Transverse colon (tissue), 3 donors: ENCODE measurements around the gene PRKCD.

Experiments
- CTCF ChIP-seq, 5 experiments: fragments of 200-600 bp in 3 of 5; fragments of 450-650 bp in 2 of 5; sonication (generic) in 3 of 5; IDR thresholded peaks; 1 replicate in 2 of 5; 2 replicates in 3 of 5; pipeline ENCODE4 v1.5.1; 2016 to 2017; ENCODE audit warnings: antibody characterized with exemption in 5 of 5, inconsistent platforms in 3 of 5, mild to moderate bottlenecking in 2 of 5, moderate library complexity in 1 of 5
- POLR2A ChIP-seq: fragments of 450-650 bp; IDR thresholded peaks from one replicate; pipeline ENCODE4 v1.6.1; 2016; ENCODE audit warnings: antibody characterized with exemption, mild to moderate bottlenecking, moderate library complexity

GRCh38 chr3:53147903-53148400, 13.1 kb upstream of the PRKCD start:
- TF ChIP-seq POLR2A: no peak
- no peak for TF ChIP-seq CTCF (IDR thresholded peaks at IDR 0.05)
